ENCODE measurements around the gene HOXC4.
A peak's percentile ranks its signal among the peaks of the same experiment; 100 is the strongest.

The HOXC4 gene

DNA sequence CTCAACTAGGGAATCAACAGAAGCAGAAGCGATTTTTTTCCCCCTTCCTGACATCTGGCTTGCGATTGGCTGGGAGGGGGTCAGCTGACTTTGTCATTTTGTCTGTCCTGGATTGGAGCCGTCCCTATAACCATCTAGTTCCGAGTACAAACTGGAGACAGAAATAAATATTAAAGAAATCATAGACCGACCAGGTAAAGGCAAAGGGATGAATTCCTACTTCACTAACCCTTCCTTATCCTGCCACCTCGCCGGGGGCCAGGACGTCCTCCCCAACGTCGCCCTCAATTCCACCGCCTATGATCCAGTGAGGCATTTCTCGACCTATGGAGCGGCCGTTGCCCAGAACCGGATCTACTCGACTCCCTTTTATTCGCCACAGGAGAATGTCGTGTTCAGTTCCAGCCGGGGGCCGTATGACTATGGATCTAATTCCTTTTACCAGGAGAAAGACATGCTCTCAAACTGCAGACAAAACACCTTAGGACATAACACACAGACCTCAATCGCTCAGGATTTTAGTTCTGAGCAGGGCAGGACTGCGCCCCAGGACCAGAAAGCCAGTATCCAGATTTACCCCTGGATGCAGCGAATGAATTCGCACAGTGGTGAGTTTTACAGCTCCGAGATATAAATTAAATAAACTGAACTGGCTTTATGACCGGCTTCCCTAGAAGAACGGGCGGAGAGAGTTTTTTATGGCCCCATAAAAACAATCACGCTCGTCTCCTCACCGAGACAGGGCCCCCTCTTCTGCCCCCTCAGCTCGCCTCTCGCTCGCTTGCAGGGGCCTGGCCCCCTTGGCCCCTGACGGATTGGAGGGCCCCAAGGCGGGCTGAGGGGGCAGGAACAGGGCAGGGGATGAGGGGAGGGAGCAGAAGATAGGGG lies 25.1 kb upstream of the HOXC4 start, which contains the start of gene HOXC6:
TSS of gene HOXC6 (plus strand) at position 127 of the 888 bp plus-strand sequence. CDS start at position 209, 82 bp downstream.
- DNase-seq (ENCODE audit: low read depth in 2 of 2) = no peak

DNA sequence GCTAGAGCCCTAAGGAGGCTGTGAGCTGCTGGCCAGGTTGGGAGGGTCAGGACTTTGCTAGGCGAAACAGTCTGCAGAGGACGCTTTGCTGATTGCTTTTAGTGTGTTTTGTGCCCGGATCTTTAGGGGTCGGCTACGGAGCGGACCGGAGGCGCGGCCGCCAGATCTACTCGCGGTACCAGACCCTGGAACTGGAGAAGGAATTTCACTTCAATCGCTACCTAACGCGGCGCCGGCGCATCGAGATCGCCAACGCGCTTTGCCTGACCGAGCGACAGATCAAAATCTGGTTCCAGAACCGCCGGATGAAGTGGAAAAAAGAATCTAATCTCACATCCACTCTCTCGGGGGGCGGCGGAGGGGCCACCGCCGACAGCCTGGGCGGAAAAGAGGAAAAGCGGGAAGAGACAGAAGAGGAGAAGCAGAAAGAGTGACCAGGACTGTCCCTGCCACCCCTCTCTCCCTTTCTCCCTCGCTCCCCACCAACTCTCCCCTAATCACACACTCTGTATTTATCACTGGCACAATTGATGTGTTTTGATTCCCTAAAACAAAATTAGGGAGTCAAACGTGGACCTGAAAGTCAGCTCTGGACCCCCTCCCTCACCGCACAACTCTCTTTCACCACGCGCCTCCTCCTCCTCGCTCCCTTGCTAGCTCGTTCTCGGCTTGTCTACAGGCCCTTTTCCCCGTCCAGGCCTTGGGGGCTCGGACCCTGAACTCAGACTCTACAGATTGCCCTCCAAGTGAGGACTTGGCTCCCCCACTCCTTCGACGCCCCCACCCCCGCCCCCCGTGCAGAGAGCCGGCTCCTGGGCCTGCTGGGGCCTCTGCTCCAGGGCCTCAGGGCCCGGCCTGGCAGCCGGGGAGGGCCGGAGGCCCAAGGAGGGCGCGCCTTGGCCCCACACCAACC lies 23.9 kb upstream of the HOXC4 start:
- DNase-seq (ENCODE audit: low read depth in 2 of 2) = no peak

DNA sequence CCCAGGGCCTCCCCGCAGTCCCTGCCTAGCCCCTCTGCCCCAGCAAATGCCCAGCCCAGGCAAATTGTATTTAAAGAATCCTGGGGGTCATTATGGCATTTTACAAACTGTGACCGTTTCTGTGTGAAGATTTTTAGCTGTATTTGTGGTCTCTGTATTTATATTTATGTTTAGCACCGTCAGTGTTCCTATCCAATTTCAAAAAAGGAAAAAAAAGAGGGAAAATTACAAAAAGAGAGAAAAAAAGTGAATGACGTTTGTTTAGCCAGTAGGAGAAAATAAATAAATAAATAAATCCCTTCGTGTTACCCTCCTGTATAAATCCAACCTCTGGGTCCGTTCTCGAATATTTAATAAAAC lies 23.2 kb upstream of the HOXC4 start:
- no peak for DNase-seq (ENCODE audit: low read depth in 2 of 2)

DNA sequence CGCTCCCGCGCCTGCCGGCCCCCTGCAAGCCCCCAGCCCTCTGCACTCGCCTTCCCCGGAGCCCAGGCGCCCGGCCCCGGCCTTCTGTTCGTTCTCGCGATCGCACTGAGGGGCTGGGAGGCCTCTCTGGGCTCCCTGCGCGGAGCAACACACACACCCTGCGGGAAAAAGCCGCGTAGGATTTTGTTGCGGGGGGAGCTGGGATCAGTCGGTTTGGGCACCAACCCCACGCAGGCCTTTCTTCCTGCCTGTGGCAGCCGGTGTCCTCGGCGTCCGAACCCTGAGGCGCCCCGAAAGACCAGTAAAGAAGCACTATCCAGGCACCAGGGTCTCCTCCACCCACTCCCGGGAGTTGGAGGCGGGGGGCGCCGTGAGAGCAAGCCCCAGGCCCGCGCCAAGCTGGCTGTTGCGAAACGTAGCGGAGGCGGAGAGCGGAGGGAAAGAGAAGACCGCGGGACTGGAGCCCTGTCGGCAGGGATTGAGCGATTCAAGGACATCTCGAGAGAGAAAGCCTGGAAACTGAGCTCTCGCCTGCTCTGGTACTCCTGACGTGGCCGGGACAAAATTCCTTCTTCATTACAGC lies 22.7 kb upstream of the HOXC4 start:
- DNase-seq (ENCODE audit: low read depth in 2 of 2) = no peak

DNA sequence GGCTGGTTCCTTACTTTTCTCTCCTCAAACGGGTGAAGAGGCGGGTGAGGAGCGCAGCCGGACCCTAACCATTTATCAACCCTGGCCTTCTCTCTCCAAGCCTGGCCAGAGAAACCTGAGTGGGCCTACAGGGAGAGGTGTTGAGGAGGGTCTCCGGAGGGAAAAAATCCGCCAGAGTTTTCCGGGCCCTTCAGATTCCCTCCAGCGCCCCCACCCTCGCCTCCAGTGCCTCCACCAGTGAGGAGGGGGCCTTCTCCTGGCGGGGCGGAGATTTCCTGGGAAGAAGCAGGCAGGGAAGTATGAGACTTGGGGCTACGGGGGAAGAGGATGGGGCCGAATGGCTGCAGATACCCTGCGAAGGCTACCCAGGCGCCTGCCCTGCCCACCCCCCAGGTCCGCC lies 22.2 kb upstream of the HOXC4 start:
- DNase-seq (ENCODE audit: low read depth in 2 of 2) = no peak

DNA sequence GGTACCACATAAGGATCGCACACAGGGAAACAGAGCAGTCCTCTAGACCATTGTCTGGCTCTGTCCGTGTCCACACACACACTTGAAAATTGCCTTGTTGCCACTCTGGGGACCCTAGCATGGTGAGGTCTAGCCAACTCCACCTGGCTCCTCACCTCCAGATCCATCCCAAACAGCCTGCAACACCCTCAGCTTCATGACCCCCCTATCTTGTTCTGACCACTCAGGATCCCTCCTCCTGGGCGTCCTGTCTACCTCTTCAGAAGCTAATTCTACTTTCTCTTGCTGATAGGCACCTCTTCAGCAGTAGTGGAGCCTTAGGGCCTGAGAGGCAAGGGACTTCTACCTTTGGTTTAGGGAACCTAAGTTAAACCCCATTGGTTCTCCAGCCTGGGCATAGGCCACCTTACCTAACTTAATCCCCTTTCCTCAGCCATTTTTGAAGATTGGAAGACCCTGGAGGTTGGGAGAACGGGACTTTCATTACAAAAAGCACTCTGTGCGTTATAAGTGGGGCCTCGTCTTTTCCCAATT lies 21.5 kb upstream of the HOXC4 start:
- no peak for DNase-seq (ENCODE audit: low read depth in 2 of 2)

DNA sequence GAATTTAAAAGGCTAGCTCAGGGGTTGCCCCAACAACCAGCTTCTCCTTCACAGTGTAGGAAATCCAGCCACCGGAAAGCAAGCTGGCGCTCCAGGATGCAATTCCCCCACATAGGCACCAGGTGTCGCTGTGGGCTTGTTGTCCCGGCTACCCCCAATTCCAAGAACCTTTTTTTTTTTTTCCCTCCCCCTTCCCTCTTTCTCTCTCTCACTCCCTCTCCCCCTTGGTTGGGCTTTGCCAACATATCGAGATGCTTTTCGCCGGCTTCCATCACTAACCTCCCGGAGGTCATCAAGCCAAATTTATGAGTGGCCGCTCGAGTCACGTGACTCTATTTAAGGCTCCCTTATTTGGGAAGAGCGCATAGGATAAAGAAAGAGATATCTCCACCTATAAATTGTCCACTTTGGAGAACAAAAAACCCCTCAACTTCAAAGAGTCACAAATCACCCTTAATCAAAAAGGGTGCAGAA lies 21.0 kb upstream of the HOXC4 start, which contains the start of gene HOXC5:
TSS of gene HOXC5 (plus strand) at position 424 of the 474 bp plus-strand sequence. CDS start 73 bp downstream, outside the sequence.
- peak; percentile 32 to 34 for DNase-seq (ENCODE audit: low read depth in 2 of 2)

DNA sequence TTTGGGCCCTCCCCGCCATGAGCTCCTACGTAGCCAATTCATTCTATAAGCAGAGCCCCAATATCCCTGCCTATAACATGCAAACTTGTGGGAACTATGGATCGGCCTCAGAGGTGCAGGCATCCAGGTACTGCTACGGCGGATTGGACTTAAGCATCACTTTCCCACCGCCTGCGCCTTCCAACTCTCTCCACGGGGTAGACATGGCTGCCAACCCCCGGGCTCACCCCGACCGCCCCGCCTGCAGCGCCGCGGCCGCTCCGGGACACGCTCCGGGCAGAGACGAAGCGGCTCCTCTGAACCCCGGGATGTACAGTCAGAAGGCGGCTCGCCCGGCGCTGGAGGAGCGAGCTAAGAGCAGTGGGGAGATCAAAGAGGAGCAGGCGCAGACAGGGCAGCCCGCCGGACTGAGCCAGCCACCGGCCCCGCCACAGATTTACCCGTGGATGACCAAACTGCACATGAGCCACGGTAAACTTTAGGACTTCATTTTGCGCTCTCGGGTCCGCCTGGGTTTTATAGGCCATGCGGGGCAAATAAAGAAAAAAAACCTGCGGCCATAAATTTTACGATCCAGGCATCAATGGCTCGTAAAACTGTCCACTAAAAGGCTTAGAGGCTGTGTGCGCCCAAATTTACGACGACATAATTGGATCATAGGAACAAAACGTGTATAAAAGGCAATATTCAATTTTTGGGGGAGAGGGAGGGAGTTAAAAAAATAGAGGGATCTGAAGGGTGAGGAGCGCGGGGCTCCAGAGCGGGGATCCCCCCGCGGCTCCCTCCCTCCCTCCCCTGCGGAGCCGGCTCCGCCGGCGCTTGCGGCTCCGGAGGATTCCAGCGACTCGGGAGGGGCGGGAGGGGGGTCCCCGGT lies 20.3 kb upstream of the HOXC4 start:
- DNase-seq (ENCODE audit: low read depth in 2 of 2) = no peak

DNA sequence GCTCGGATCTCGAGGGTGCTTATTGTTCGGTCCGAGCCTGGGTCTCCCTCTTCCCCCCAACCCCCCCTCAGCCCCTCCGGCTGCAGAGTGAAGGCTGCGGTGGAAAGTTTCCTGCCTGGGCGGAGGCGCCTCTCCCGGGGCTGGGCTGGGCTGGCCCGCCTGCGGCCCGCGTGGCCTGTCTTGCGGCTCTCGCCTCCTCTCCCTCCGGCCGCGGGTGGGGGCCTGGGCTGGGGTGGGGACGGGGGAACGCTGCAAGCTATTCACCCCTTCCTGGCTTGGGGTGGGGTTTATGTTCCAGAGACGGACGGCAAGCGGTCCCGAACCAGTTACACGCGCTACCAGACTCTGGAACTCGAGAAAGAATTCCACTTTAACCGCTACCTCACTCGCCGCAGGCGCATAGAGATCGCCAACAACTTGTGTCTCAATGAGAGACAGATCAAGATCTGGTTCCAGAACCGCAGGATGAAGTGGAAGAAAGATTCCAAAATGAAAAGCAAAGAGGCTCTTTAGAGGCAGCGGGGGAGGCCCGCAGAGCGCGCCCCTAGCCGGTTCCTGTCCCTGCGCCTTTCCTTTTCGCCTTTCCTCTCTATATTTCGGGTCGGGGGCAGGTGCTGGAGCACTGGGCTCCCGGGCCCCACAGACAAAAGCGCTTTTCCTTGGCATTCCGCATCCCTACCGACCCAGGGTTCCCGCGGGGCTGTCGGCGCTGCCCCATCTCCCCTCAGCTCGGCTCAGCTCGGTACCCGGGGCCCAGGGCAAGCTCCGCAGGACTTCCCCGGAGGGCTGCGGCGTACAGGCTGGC lies 19.5 kb upstream of the HOXC4 start:
- no peak for DNase-seq (ENCODE audit: low read depth in 2 of 2)

DNA sequence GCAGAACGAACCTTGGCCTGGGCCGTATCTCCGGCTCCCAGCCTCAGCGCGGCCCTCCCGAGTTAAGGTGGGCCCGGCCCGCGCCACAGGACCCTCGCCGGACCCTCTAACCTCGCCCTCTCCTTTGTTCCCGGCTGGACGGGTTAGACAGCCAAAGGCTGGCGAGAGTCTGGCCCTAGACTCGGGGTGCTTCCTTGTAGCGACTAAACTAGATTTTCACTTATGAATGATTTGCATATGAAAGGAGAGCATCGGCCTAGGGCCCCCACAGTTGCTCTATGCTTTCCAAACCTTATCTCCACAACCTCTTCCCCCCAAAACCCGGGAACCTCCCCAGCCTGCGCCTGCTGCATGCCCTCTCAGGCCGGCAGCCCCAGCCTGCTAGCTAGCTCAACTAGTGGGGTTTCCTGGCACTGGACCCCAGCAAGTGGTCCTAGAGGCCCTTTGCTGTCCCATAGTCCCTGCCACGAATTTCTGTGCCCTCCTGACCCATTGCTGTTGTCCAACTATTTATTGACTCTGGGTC lies 18.8 kb upstream of the HOXC4 start:
- no peak for DNase-seq (ENCODE audit: low read depth in 2 of 2)

DNA sequence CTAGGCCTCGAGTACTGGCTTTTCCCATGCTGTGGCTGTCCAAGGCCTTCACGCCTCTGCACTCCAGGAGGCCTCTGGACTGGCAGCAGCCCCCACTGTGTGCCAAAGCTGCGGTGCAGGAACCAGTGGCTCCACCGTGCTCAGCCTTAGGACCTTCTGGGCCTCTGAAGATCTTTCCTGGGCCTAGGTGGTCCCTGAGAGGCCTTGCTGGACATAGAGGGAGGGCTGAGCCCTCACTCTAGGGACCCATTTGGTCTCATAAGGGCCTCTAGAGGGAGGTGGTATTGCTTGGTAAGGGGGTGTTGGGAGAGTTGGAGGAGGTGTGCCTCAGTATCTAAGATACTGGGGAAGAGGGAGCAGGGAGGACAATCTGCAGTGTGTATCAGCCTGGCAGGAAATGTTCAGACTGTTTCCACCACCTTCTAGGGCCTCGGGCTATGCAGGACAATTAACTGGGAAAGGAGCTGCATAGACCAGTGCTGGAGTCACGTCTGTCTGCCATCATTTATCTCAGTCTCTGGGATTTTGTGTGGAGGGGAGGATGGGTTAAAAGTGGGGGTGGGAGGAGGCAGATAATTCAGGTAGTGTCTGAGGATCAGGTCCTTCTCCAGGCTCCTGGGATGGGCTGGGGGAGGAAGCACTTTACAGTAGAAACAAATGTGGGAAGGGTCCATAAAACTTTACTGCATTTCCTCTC lies 17.9 kb upstream of the HOXC4 start:
- no peak for DNase-seq (ENCODE audit: low read depth in 2 of 2)

DNA sequence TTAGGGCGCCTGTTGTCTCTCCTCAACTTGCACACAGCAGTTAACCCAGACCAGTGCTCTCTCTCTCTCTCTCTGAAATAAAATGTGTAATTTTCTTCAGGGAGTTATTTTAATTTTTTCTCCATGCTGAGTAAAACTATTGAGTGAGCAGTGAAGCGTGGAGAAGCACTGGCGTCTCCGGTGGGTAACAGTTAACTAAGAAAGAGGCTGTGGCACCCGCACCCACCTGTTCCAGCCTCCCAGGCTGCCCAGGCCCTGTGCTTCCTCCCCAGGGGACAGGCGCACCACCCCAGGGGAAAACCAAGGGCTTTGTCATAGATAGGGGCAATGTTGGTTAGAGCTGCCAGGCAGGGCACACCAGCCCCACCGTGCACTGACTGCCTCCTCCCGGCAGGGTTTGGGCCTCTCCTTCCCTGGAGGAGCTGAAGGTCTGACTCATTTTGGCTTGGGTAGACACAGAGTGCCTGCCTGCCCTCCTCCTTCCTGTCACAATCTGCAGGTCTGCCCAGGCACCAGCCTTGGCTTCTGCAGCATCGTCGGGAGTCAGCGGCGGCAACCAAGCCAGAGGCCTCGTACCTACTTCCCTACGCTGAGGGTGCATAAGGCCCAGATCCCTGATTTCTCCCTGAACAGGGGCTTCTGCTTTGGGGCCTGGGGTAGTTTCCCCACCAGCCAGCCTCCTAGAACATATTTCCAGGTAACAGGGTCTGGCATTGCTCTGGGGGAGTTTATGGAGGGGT lies 16.8 kb upstream of the HOXC4 start:
- no peak for DNase-seq (ENCODE audit: low read depth in 2 of 2)

DNA sequence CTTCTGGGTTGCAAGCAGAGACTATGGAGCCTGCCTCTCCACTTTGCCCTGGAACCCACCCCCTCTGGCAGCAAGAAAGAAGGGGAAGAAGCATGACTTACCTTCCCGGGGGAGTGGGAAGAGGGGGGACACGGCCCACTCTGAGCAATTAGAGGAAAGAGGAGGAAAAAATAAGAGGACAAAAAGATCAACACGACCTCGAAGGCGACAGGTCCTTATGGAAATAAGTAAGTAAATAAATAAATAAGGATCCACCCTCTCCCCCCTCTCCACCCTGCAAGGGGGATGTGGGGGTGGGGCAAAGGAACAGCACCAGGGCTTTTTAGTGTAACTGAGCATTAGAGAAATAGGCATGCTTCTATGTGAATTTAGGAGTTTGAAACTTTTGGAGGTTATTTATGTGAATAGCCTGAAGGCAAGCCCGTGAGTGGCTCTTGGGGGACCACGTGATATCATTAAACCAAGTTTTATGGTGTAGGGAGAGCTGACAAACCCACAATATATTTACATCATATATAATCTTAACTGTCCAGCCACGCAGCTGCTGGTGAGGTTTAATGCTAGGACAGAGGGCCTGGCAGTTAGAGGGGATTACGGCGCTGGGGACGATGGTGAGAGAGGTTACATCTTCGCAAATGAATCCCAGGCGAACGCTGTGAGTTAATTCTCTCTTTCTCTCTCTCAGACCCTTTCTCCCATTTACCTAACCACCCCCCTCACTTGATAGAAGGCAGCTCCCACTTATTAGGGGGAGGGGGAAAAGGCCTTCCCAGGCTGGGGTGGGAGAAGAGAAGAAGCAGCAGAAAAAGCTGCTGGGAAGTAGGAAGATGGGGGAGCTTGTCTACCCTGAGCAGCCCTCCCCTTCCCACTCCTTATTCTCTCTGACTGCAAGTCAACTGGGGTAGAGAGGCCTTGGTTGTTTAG lies 16.0 kb upstream of the HOXC4 start:
- no peak for DNase-seq (ENCODE audit: low read depth in 2 of 2)

DNA sequence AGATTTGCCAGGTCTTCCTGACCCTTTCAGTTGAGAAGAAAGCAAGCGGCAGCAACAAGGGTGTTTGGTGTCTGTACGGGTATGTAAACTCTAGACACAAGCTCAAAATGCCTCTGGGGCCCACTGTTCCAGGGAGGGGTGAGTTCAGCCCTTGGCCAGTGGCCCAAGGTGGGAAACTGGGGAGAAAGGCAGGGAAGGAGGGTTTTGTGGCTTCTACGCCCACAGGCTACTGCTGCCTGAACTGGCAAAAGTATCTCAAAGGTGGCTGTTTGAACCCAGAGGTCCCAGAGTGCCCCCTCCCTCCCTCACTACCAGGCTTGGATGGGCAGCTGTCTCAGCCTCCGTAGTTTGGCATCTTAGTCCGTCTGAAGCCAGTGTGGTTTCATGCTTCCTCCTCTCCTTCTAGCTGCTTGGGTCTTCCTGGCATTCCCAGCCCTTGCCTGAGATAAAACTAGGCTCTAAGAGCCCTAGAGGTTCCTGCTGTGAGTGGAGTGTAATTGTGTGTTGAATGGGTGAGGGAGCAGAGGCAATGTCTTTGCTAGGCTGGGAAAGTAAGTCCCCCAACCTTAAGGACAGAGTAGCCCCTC lies 15.3 kb upstream of the HOXC4 start:
- DNase-seq (ENCODE audit: low read depth in 2 of 2) = no peak

DNA sequence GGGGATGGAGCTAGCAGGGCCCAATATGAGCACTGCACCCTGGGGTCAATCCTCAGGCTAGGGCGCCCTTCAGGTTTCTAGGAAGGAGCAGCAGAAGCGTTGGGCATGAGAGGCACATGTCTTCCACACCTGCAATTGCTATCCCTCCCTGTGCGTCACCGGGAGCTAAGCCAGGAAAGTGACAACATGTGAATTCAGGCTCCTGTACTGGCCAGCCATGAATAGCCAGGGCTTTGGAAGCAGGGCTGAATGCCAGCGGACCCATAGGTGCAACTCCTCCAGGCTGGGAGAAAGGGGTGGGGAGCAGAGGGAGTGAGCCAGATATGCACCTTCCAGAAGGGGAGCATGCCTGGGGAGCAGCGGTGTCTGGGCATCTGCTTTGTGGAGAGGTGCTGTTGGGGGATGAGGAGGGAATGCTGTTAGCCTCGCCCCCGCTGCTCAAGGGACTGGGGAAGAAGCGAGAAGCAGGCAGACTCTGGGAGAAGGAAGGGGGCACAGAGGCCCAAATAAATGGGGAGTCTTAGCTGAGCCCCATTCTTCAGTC lies 14.7 kb upstream of the HOXC4 start:
- no peak for DNase-seq (ENCODE audit: low read depth in 2 of 2)

DNA sequence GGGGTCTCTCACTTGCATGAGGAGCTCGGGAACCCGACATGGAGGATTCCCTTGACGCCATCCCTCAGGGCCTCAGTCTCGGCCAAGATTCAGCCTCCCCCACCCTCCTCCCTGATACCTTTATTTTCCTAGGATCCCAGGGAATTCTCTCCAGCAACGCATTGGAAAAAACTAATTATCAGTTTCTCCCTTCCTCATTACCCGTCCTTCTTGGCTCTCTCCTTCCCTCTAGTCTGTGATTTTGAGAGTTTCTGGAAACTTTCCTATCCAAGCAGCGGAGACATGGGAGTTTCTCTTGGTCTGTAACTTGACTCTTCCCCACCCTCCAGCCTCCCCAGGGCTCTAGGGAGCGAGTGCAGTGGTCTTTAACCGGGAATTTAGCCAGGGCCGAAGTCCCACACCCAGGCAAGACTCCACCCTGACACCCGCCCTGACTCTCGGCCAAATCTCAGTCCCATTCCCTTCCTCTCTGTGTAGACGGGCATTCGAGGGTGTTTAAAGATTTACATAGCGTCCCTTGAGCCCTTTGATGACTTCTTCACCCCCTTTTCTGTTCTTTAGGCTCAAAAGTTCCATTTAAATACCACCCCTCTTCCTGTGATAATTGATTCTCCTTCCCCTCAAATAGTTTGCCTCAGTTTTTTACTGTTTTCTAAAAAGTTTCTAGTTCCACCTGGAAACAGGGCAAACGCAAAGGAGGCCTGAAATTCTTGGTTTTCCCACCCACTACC lies 14.1 kb upstream of the HOXC4 start:
- no peak for DNase-seq (ENCODE audit: low read depth in 2 of 2)
